NT2/D1 (cell line): ENCODE results near the gene ZSWIM4.
"Not testable (repeated sequence)": the region's sequence is repeated elsewhere in the genome, so short reads cannot be mapped to it uniquely, and the experiment has no call there.

ENCODE experiments used
- DNase-seq: peaks from one replicate; pipeline ENCODE4 v3.0.0-alpha.2; 2011; ENCODE audit warnings: low read depth, low spot score
- H3K27me3 ChIP-seq: 2 replicates; pipeline ENCODE4 v1.6.0; 2011; ENCODE audit warnings: mild to moderate bottlenecking; ENCODE audit not compliant: insufficient read length, insufficient read depth
- H3K36me3 ChIP-seq: 2 replicates; pipeline ENCODE4 v1.6.1; 2011; ENCODE audit warnings: mild to moderate bottlenecking, low read length, mixed read lengths; ENCODE audit not compliant: insufficient read depth, insufficient read length
- H3K4me1 ChIP-seq: 2 replicates; pipeline ENCODE4 v1.5.1; 2011; ENCODE audit not compliant: insufficient read depth, insufficient read length
- H3K4me3 ChIP-seq: 2 replicates; pipeline ENCODE4 v1.5.1; 2011; ENCODE audit warnings: low read depth; ENCODE audit not compliant: insufficient read length
- H3K9ac ChIP-seq: 2 replicates; pipeline ENCODE4 v1.6.0; 2011; ENCODE audit warnings: low read depth; ENCODE audit not compliant: insufficient read length
- H3K9me3 ChIP-seq: 2 replicates; pipeline ENCODE4 v1.5.1; 2011; ENCODE audit warnings: mild to moderate bottlenecking, low read length; ENCODE audit not compliant: insufficient read depth
- SUZ12 ChIP-seq: IDR thresholded peaks from 2 replicates; pipeline ENCODE4 v1.6.1; 2011; ENCODE audit not compliant: insufficient read length, insufficient read depth; ENCODE audit errors: extremely low read depth
- YY1 ChIP-seq: IDR thresholded peaks from 2 replicates; pipeline ENCODE4 v1.6.1; 2011; ENCODE audit not compliant: insufficient read length, insufficient read depth
- ZNF274 ChIP-seq: IDR thresholded peaks from 2 replicates; pipeline ENCODE4 v1.6.1; 2011; ENCODE audit warnings: mild to moderate bottlenecking, low read depth, low read length

The ZSWIM4 gene

DNA sequence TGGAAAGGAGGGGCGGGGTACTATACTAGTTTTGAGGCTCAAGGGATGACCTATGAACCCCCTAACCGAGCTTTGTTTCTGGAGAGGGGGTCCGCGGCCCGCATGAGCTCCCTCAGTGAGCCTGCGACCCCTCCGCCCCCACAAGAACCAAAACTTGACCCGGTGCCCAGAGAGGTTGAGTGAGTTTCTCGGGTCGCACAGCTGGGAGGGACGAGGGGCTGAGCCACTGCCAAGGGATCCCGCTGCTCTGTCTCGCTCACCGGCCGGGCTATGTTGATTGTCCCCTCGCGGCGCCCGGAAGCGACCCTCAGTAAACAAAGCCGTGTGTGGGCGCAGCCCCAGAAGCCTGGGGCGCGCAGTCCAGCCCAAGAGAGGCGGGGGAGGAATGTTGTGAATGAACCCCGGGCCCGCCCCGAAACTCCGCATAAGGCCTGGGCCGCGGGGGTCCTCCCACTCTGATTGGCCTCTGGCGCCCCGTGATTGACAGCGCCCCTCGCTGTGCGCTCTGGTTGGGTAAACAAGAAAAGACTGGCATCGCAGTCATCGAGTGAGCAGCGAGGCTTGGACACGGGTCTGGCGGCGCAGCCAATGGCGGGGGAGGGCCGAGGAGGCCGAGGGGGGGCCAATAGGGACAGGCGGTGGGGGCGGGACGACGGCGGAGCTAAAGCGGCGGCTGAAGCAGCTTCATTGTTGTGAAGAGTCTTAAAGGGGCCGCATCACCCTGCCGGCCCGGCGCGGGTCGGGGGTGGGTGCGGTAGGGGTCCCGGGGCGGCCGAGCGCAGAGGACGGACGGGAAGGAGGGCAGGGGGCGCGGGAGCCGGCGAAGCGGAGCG lies at the start of gene ZSWIM4:
Gene ZSWIM4, plus strand, starts transcription at position 687 of the 833 bp plus-strand sequence. CDS start 206 bp downstream, outside the sequence.
- no peak for TF ChIP-seq ZNF274
- no peak for TF ChIP-seq YY1
- TF ChIP-seq SUZ12 = no peak
- Histone ChIP-seq H3K4me1 (peaks cover 3% of the 10 kb centered on the region), H3K9me3 (no peaks in the 10 kb centered on the region), H3K9ac (peak within 1 kb of the TSS; percentile 90), H3K4me3 (peak within 1 kb of the TSS; percentile 83), H3K27me3 (no peaks in the 10 kb centered on the region), H3K36me3 (peaks cover 5% of the 10 kb centered on the region)
- peak; percentile 99 for DNase-seq

- Histone ChIP-seq H3K9ac (no peak overlapping the region), H3K9me3 (no peaks in the 10 kb centered on the region; the same call in 1 of the 2 replicates), H3K4me1 (peaks cover 8% of the 10 kb centered on the region), H3K36me3 (peaks cover 21% of the 10 kb centered on the region), H3K27me3 (no peaks in the 10 kb centered on the region), H3K4me3 (peak overlapping the region; percentile 19)
- DNase-seq = no peak
- TF ChIP-seq YY1 = no peak
- no peak for TF ChIP-seq ZNF274
- no peak for TF ChIP-seq SUZ12
These were observed 48.2 kb upstream of the ZSWIM4 start for GRCh38 chr19:13747098-13747453.

- peaks cover 21% of the 10 kb centered on the region for H3K36me3 ChIP-seq
- DNase-seq = no peak
- peak overlapping the region; percentile 88 for H3K9ac ChIP-seq
- TF ChIP-seq YY1 = no peak
- TF ChIP-seq ZNF274 = no peak
- no peak for TF ChIP-seq SUZ12
- H3K4me3 ChIP-seq = peak overlapping the region; percentile 72
- no peaks in the 10 kb centered on the region for H3K27me3 ChIP-seq
- H3K4me1 ChIP-seq = no peaks in the 10 kb centered on the region
- no peaks in the 10 kb centered on the region; the same call in 1 of the 2 replicates for H3K9me3 ChIP-seq
These were observed 46.9 kb upstream of the ZSWIM4 start for GRCh38 chr19:13748169-13748828.

- no peaks in the 10 kb centered on the region for H3K27me3 ChIP-seq
- no peaks in the 10 kb centered on the region; the same call in 1 of the 2 replicates for H3K9me3 ChIP-seq
- H3K4me1 ChIP-seq = no peaks in the 10 kb centered on the region
- no peak overlapping the region for H3K4me3 ChIP-seq
- H3K9ac ChIP-seq = no peak overlapping the region
- TF ChIP-seq SUZ12 (no peak), YY1 (no peak), ZNF274 (no peak)
- peaks cover 42% of the 10 kb centered on the region for H3K36me3 ChIP-seq
- DNase-seq = no peak
These were observed 43.8 kb upstream of the ZSWIM4 start for GRCh38 chr19:13751436-13751835.

DNA sequence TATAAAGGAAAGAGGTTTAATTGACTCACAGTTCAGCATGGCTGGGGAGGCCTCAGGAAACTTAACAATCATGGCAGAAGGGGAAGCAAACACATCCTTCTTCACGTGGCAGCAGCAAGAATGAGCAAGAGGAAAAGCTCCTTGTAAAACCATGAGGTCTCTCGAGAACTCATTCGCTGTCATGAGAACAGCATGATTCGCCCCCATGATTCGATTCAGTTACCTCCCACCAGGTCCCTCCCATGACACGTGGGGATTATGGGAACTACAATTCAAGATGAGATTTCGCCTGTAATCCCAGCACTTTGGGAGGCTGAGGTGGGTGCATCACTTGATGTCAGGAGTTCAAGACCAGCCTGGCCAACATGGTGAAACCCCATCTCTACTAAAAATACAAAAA lies 41.6 kb upstream of the ZSWIM4 start:
- H3K27me3 ChIP-seq, H3K4me1 ChIP-seq, H3K9me3 ChIP-seq, H3K4me3 ChIP-seq, DNase-seq, H3K9ac ChIP-seq: not testable (repeated sequence)
- H3K36me3 ChIP-seq = peaks cover 64% of the 10 kb centered on the region

DNA sequence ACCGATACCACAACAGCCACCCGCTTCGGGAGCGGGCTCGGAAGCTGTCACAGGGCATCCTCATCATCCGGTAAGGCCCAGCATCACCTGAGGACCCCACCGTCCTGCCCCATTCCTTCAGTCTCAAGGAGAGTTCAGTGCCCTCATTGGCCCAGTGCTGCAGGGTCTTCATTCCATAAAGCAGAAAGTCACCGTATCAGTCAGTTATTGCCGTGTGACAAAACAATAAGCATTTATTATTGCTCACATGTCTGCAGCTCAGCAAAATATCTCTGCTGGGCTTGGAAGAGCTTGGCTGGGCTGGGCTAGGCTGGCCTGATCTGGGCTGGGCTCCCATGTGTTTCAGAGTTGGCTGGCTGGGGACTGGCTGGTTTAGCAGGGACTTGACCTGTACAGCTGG lies 39.0 kb upstream of the ZSWIM4 start:
- no peaks in the 10 kb centered on the region for H3K27me3 ChIP-seq
- H3K9me3 ChIP-seq = no peaks in the 10 kb centered on the region
- no peak overlapping the region for H3K4me3 ChIP-seq
- no peaks in the 10 kb centered on the region for H3K4me1 ChIP-seq
- H3K36me3 ChIP-seq = peaks cover 77% of the 10 kb centered on the region
- TF ChIP-seq ZNF274 (no peak), YY1 (no peak), SUZ12 (no peak)
- H3K9ac ChIP-seq = no peak overlapping the region
- DNase-seq = no peak
